Right cardiac atrium (tissue), 5 donors: Measurements from ENCODE around the gene CRX. TPM values are rescaled to one million over a fixed set of nuclear protein-coding genes. Genes with fewer than 3 reads are reported as not detected.
"Not testable (repeated sequence)": the region's sequence is repeated elsewhere in the genome, so short reads cannot be mapped to it uniquely, and the experiment has no call there.

Experiments
- ATAC-seq, 2 donors: fragments of 200-7000 bp; cut with Tn5 transposase; one replicate each; pipeline versions ENCODE4 v1.8.0 to v1.9.1; 2020; ENCODE audit warnings: moderate library complexity in 2 of 2, mild to moderate bottlenecking in 1 of 2
- DNase-seq, 3 donors: peaks; one replicate each; pipeline ENCODE4 v3.0.0-alpha.2; 2020
- H3K27ac ChIP-seq: one replicate; pipeline ENCODE4 v1.5.1; 2013; ENCODE audit warnings: mild to moderate bottlenecking, low read length, control low read depth, moderate library complexity
- H3K27me3 ChIP-seq: one replicate; pipeline ENCODE4 v1.6.1; 2013; ENCODE audit not compliant: control insufficient read depth, insufficient read depth
- H3K4me1 ChIP-seq: one replicate; pipeline ENCODE4 v1.6.1; 2013; ENCODE audit warnings: low read length; ENCODE audit not compliant: control insufficient read depth, insufficient read depth
- H3K4me3 ChIP-seq: one replicate; pipeline ENCODE4 v1.5.1; 2013; ENCODE audit warnings: low read length, control low read depth
- H3K9me3 ChIP-seq: one replicate; pipeline ENCODE4 v1.6.1; 2013; ENCODE audit warnings: low read length; ENCODE audit not compliant: control insufficient read depth
- WGBS: extraction: QIAGEN DNeasy Blood & Tissue Kit; methylation state at CpG from one replicate; pipeline ENCODE4 v1.1.7; 2013; 5-methylcytosine and 5-hydroxymethylcytosine counted together
- intact Hi-C, 4 donors: fragments of 100-400 bp; cut with DNase I; formaldehyde crosslinking; loops; one replicate each; pipeline versions ENCODE4 v1.11.0 to v1.14.0; 2022 to 2023
- polyA plus RNA-seq: library from polyadenylated mRNA; stranded (reverse); fragments of 200-250 nt; gene quantifications from one replicate; pipeline ENCODE4 v1.2.3, GENCODE V29; 2013
- total RNA-seq, 4 donors: library from RNA; stranded (reverse); fragmentation: NEBNext Ultra II Directional; extraction: Animal tissue kit (Norgen Biotek cat#: 25700); gene quantifications; one replicate each; pipeline ENCODE4 v1.2.1, GENCODE V29; 2021
- donor health status: healthy with polysubstance abuse.
- donor health status: DM: no; HTN: yes; CAD: no.
- donor health status: DM: no; HTN: no; CAD: no.
- donor health status: DM: no; HTN: yes; CAD: no; lungs with severe emphysema.
- donor health status: DM: yes; HTN: yes; CAD: no.

CRX gene
- total and polyA plus RNA-seq, 5 donors: not detected

DNA sequence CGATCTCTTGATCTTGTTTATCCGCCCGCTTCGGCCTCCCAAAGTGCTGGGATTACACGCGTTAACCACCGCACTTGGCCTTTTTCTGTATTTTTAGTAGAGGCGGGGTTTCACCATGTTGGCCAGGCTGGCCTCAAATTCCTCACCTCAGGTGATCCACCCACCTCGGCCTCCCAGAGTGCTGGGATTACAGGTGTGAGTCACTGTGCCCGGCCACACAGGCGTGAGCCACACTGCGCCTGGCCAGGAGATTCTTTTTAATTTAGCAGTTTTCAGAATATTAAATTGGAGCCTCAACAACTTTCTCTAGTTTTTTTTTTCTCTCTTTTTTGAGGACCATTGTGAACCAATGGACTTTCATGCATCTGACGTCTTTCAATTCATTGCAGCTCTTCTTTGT, 31.9 kb upstream of the CRX start:
- not testable (repeated sequence) for H3K4me1 ChIP-seq, H3K4me3 ChIP-seq, H3K27me3 ChIP-seq, H3K27ac ChIP-seq, H3K9me3 ChIP-seq, ATAC-seq, DNase-seq
- intact Hi-C loops: loop anchor here in 2 of 4 donors (2.0 to 10.0 kb wide), 3 partner anchors 23 to 78 kb away; partner anchors contain the start of gene EHD2 (in 1 of the 2)
- WGBS: 92% methylated on average over 13 of the region's 13 CpGs

DNA sequence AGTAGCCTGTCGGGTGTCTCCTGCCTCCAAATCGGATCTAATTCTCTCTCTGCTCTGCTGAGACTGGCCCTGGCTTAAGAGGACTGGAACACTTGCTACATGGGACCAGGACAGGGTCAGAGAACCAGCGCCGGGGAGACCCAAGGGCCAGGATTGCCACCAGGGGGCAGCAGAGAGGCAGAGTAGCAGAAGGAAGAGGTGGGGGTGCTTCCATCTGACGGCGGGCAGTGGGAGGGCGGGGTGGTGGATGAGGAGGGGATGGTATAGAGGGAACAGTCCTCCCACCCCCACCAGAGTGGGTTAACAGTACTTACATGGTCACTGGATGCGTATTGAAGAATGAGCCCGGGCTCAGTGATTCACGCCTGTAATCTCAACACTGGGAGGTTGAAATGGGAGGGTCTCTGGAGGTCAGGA, 31.3 kb upstream of the CRX start:
- H3K27ac ChIP-seq: no peak overlapping the region
- H3K9me3 ChIP-seq: no peaks in the 10 kb centered on the region
- ATAC-seq: peak; percentile 76 to 77
- H3K4me3 ChIP-seq: no peak overlapping the region
- 12% methylated on average over 10 of the region's 10 CpGs for WGBS
- DNase-seq: peak; percentile 88 to 95 (median 93)
- H3K4me1 ChIP-seq: no peaks in the 10 kb centered on the region
- H3K27me3 ChIP-seq: no peaks in the 10 kb centered on the region
- intact Hi-C loops: loop anchor here in 1 of 4 donors (10.0 kb wide), 1 partner anchor 74 kb away; no protein-coding TSS in a partner anchor

DNA sequence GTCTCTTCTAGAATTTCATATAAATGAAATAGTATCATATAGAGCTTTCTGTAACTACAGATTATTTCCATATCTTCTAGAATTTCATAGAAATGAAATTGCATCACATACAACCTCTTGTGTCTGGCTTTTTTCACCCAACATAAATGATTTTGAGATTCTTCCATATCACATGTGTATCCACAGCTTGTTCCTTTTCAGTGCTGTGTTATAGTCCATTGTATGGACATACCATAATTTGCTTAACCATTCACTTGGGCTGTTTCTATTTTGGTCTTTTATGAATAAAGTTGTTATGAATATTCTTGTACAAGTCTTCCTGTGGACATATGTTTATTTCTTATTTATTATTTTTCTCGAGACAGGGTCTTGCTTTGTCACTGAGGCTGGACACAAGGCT, 29.1 kb upstream of the CRX start:
- intact Hi-C loops: loop anchor here in 1 of 4 donors (10.0 kb wide), 1 partner anchor 72 kb away; no protein-coding TSS in a partner anchor
- DNase-seq (no peak), ATAC-seq (no peak)
- WGBS: 93% methylated on average over 1 of the region's 1 CpG
- H3K9me3 ChIP-seq: no peaks in the 10 kb centered on the region
- no peak overlapping the region for H3K4me3 ChIP-seq
- no peaks in the 10 kb centered on the region for H3K27me3 ChIP-seq
- no peaks in the 10 kb centered on the region for H3K4me1 ChIP-seq
- no peak overlapping the region for H3K27ac ChIP-seq

DNA sequence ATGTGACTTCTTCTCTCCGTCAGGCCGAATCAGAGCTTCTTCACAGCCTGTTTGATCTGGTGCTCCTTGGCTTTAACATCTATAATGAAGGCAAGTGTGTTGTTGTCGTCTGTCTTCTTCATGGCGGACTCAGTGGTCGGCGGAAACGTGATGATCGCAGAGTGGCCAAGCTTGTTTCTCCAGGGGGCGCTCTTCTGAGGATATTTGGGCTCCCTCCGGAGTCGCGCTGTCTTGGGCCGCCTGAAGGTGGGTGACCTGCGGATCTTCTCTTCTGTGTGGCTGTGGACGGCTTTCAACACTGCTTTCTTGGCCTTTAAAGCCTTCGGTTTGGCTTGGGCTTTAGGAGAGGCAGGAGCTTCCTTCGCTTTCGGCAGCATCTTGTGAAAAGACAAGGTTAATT, 27.2 kb upstream of the CRX start:
- ATAC-seq (no peak), DNase-seq (no peak)
- Histone ChIP-seq H3K4me3 (no peak overlapping the region), H3K4me1 (no peaks in the 10 kb centered on the region), H3K27ac (no peak overlapping the region), H3K27me3 (no peaks in the 10 kb centered on the region), H3K9me3 (no peaks in the 10 kb centered on the region)
- intact Hi-C loops: loop anchor here in 1 of 4 donors (10.0 kb wide), 1 partner anchor 70 kb away; no protein-coding TSS in a partner anchor
- WGBS: 83% methylated on average over 18 of the region's 18 CpGs

DNA sequence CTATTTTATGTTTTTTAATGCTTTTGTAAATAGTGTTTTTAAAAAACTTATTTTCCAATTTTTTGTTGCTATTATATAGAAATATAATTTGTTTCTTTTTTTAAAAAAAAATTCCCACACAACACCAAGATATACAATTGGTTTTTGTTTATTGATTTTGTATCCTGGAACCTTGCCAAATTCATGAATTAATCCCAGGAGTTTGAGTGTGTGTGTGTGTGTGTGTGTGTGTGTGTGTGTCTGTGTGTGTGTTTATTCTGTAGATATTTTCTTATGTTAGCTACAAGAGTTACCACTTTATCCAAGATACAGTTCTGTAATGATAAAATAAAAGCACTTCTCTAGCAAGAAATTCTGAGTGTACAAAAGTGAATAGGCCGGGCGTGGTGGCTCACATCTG, 25.0 kb upstream of the CRX start:
- intact Hi-C loops: loop anchor here in 1 of 4 donors (10.0 kb wide), 1 partner anchor 68 kb away; no protein-coding TSS in a partner anchor
- no peak for DNase-seq
- Histone ChIP-seq H3K9me3 (no peaks in the 10 kb centered on the region), H3K27ac (no peak overlapping the region), H3K27me3 (no peaks in the 10 kb centered on the region), H3K4me1 (no peaks in the 10 kb centered on the region), H3K4me3 (no peak overlapping the region)
- WGBS: 89% methylated on average over 2 of the region's 2 CpGs
- ATAC-seq: no peak

DNA sequence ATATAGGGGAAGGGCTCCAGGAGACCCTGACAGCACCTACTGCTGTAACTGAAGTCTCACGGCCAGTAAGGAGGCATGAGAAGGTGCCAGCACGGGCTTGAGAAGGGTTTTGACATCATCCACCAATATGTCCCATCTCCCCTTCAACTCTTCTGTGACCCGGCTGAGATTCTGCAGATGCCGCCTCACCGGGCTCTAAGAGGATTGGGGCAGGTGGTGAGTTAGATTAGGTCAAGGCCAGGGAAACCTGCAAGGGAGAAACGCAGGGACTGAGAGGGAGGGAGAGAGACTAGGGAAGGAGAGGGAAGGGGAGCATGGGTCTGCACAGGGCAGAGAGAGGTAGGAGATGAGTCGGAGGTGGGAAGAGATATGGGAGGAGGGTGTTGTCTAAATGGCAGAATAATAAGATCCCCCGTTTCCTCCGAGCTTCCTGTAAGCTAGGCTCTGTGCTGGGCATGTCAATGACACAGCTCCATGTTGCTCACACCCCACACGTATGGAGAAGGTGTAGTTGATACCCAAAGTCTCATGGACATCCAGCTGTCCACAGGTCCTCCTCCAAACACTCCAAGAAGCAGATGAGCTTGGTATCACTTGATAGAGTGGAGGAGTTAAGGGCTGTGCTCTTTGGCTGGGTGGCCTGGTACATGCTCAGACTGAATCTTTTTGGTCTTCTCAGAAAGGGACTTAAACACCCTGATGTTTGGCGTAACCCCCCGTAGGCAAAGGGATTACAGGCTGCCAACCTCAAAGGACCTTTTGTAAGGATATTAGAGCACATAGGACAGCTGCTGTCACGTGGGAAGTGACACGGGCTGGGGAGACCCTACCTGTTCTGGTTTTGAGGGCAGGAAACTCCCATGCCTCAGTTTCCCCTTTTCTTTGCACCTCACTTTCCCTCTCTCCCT, 23.5 kb upstream of the CRX start:
- Histone ChIP-seq H3K4me1 (no peaks in the 10 kb centered on the region), H3K27ac (no peak overlapping the region), H3K27me3 (no peaks in the 10 kb centered on the region), H3K9me3 (no peaks in the 10 kb centered on the region), H3K4me3 (no peak overlapping the region)
- intact Hi-C loops: loop anchor here in 1 of 4 donors (10.0 kb wide), 1 partner anchor 67 kb away; no protein-coding TSS in a partner anchor
- WGBS: 51% methylated on average over 14 of the region's 14 CpGs
- no peak for DNase-seq
- no peak for ATAC-seq

DNA sequence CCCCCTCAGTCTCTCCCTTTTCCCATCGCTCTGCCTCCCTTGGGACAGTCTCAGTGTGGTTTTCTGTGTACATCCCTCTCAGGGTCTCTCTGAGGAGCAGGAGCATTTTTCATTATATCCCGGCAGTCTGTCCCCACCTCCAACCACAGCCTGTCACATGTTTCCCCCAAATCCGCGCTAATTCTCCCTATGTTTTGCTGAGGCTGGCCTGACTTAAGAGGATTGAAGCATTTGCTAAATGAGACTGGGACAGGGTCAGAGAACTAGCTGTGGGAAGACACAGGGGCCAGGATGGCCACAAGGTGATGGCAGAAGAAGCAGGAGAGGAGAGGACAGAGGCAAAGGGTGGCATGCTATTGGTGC, 22.9 kb upstream of the CRX start:
- Histone ChIP-seq H3K4me3 (no peak overlapping the region), H3K9me3 (no peaks in the 10 kb centered on the region), H3K27me3 (no peaks in the 10 kb centered on the region), H3K4me1 (no peaks in the 10 kb centered on the region), H3K27ac (no peak overlapping the region)
- ATAC-seq (no peak), DNase-seq (no peak)
- WGBS: 89% methylated on average over 4 of the region's 4 CpGs
- intact Hi-C loops: loop anchor here in 1 of 4 donors (10.0 kb wide), 1 partner anchor 66 kb away; no protein-coding TSS in a partner anchor

DNA sequence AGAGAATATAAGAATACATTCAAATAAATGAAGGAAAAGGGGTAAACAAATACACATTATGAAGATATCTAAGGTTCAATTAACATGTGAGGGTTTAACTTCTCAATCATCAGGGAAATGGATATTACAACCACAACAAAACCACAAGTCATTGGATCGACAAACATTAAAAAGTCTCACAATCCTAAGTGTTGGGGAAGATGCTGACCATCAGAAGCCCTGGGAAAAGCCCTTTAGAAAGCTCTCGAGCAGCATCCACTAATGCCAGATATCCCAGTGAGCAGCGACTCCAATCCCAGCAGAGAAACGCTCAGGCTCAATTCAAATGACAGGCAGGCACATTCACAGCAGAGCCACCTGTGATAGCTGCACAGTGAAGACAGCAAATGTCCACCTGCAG, 20.5 kb upstream of the CRX start:
- WGBS: 93% methylated on average over 4 of the region's 4 CpGs
- Histone ChIP-seq H3K4me3 (no peak overlapping the region), H3K27ac (no peak overlapping the region), H3K27me3 (no peaks in the 10 kb centered on the region), H3K9me3 (no peaks in the 10 kb centered on the region), H3K4me1 (no peaks in the 10 kb centered on the region)
- ATAC-seq (no peak), DNase-seq (no peak)
- intact Hi-C loops: no loop called here

DNA sequence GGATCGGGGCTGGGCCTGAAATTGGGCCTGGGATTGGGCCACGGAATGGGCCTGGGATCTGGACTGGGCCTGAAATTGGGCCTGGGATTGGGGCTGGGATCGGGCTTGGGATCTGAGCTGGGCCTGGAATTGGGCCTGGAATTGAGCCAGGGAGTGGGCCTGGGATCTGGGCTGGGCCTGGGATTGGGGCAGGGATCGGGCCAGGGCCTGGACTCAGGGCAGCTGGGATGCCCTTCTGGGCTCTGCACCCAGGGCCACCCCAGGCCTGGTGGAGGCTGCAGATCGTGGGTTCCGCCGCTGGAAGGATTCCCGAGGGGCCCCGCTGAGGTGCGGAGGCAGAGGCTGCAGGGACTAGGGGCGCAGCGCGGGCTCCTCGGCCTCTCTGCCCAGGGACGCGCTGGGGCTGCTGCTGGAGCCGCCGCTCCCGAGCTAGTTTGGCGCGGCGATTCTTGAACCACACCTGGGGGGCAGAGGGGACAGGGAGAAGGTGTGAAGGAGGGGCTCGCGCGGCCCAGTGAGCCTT, 19.2 kb upstream of the CRX start:
- Histone ChIP-seq H3K9me3 (no peaks in the 10 kb centered on the region), H3K27ac (no peak overlapping the region), H3K4me1 (no peaks in the 10 kb centered on the region), H3K4me3 (no peak overlapping the region), H3K27me3 (no peaks in the 10 kb centered on the region)
- DNase-seq (no peak), ATAC-seq (no peak)
- intact Hi-C loops: no loop called here
- WGBS: 86% methylated on average over 25 of the region's 25 CpGs

DNA sequence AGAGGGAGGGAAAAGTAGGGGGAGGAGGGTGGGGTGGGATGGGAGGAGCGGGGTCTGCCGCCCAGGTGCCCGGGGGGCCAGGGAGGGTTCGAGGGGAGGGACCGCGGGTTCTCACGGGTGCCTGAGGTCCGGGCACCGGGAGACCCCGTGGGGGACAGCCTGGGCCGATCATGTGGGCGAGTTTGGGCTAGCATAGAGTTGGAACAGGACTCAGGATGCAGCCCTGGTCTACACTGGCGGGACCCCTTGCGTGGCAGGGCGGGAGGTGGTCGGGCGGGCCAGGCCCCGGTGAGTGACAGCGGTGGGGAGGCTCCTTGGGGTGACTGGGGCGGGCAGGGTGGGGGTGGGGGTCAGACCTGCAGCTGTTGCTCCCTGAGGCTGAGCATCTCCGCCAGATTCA, 18.6 kb upstream of the CRX start:
- H3K4me1 ChIP-seq, intact Hi-C loops, H3K27me3 ChIP-seq, DNase-seq, H3K4me3 ChIP-seq, H3K27ac ChIP-seq, H3K9me3 ChIP-seq: not testable (repeated sequence)
- WGBS: 78% methylated on average over 20 of the region's 21 CpGs
- peak in 1 of 2 donors; percentile 23 for ATAC-seq

DNA sequence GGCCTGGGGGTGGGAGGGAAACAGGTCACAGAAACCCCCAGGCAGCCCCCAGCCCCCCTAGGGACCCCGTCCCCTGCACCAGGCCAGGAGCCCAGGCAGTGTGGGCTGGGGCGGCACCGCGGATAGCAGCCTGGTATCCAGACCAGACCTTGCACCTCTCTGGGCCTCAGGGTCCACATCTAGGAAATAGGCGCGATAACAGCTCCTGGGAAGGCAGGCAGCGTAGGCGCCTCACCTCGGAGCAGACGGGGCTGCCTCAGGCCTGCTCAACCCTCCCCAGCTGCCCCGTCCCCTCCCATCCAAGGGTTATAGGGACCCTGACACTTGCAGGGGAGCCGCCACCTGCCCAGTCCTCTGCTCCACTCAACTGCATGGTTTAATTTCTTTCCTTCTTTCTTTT, 18.1 kb upstream of the CRX start:
- H3K9me3 ChIP-seq, DNase-seq, H3K27ac ChIP-seq, H3K4me1 ChIP-seq, ATAC-seq, intact Hi-C loops, H3K4me3 ChIP-seq, H3K27me3 ChIP-seq: not testable (repeated sequence)
- WGBS: 87% methylated on average over 11 of the region's 12 CpGs
